OCI-LY7 (cell line): ENCODE results near the gene RAB20. TPM values are rescaled to one million over a fixed set of nuclear protein-coding genes. Genes with fewer than 3 reads are reported as not detected.

Experiments
- BruUV-seq: library from RNA; stranded (reverse); fragments of 400-500 nt; replicated peaks from 2 replicates; lab custom pipeline; 2021; lab: Mats Ljungman, UMichigan
- CTCF ChIA-PET: fragments of 300-600 bp; sonication (Branson Sonifier 250); formaldehyde crosslinking; loops from one replicate; lab custom pipeline; 2022; ENCODE audit warnings: antibody characterized with exemption; ENCODE audit not compliant: unreplicated experiment; lab: Charles Lee
- POLR2A ChIA-PET: fragments of 300-600 bp; sonication (Branson Sonifier 250); formaldehyde crosslinking; loops from one replicate; lab custom pipeline; 2022; ENCODE audit warnings: antibody characterized with exemption; lab: Charles Lee
- DNase-seq: peaks from one replicate; pipeline ENCODE4 v3.0.0-alpha.2; 2015; ENCODE audit warnings: low spot score
- H2AFZ ChIP-seq: fragments of 200-600 bp; sonication (generic), shearing (Covaris generic); 2 replicates; pipeline ENCODE4 v1.6.1; 2014; ENCODE audit warnings: mild to moderate bottlenecking, antibody characterized with exemption, low read length, moderate library complexity
- H3K27ac ChIP-seq: fragments of 200-600 bp; sonication (generic); 2 replicates; pipeline ENCODE4 v1.5.1; 2014; ENCODE audit warnings: mixed run types, low read depth, mild to moderate bottlenecking, moderate library complexity, low read length, inconsistent platforms; ENCODE audit not compliant: poor library complexity, severe bottlenecking
- H3K36me3 ChIP-seq: fragments of 200-600 bp; sonication (generic); 2 replicates; pipeline ENCODE4 v1.6.1; 2014; ENCODE audit warnings: mild to moderate bottlenecking, antibody characterized with exemption, low read length, moderate library complexity, mixed read lengths; ENCODE audit not compliant: insufficient read depth
- H3K4me1 ChIP-seq: fragments of 200-600 bp; sonication (generic); 2 replicates; pipeline ENCODE4 v1.5.1; 2014; ENCODE audit warnings: mild to moderate bottlenecking, low read length; ENCODE audit not compliant: insufficient read depth, poor library complexity, severe bottlenecking
- H3K4me2 ChIP-seq: fragments of 200-600 bp; sonication (generic); 2 replicates; pipeline ENCODE4 v1.6.1; 2014; ENCODE audit warnings: mild to moderate bottlenecking, low read length
- H3K4me3 ChIP-seq: fragments of 200-600 bp; sonication (generic); 2 replicates; pipeline ENCODE4 v1.5.1; 2014; ENCODE audit warnings: mild to moderate bottlenecking, low read depth, low read length; ENCODE audit not compliant: poor library complexity, severe bottlenecking
- H3K79me2 ChIP-seq: fragments of 200-600 bp; sonication (generic); 2 replicates; pipeline ENCODE4 v1.6.1; 2016; ENCODE audit warnings: low read depth, mild to moderate bottlenecking, low read length, moderate library complexity, mixed read lengths; ENCODE audit not compliant: insufficient read depth
- H3K9me2 ChIP-seq: fragments of 200-600 bp; sonication (generic); 2 replicates; pipeline ENCODE4 v1.6.1; 2016; ENCODE audit warnings: mild to moderate bottlenecking, low read length, mixed read lengths; ENCODE audit not compliant: insufficient read depth
- H3K9me3 ChIP-seq: fragments of 200-600 bp; sonication (generic); 2 replicates; pipeline ENCODE4 v1.6.1; 2014; ENCODE audit warnings: mild to moderate bottlenecking, mixed run types, low read length, mixed read lengths
- H4K20me1 ChIP-seq: fragments of 200-600 bp; sonication (generic); 2 replicates; pipeline ENCODE4 v1.6.1; 2014; ENCODE audit warnings: mild to moderate bottlenecking, antibody characterized with exemption, low read length, moderate library complexity, mixed read lengths; ENCODE audit not compliant: insufficient read depth
- EZH2phosphoT487 ChIP-seq: fragments of 200-600 bp; sonication (generic); IDR thresholded peaks from 2 replicates; pipeline ENCODE4 v1.6.1; 2018; ENCODE audit warnings: low read depth, borderline replicate concordance, mild to moderate bottlenecking, mixed run types, antibody characterized with exemption, low read length, moderate library complexity, mixed read lengths
- intact Hi-C: fragments of 100-400 bp; cut with micrococcal nuclease; formaldehyde crosslinking; loops from one replicate; pipeline ENCODE4 v1.10.0; 2022; ENCODE audit not compliant: unreplicated experiment
- total RNA-seq, 2 experiments: library from RNA; depleted of rRNA in 1 of 2; stranded (reverse); fragments of >200 nt in 1 of 2; shearing (Covaris generic) in 1 of 2; gene quantifications; 2 replicates each; pipeline ENCODE4 v1.2.3, GENCODE V29; 2014 to 2022
- TF ChIP-seq, protein P1 (sequence below): fragments of 200-600 bp; sonication (generic); conservative IDR thresholded peaks from 2 replicates; pipeline ENCODE4 v1.5.1; 2014; ENCODE audit warnings: mild to moderate bottlenecking, antibody characterized with exemption, low read length, moderate library complexity, mixed read lengths

RAB20 gene
- total RNA-seq, 2 experiments from 2014 or later: not detected

DNA sequence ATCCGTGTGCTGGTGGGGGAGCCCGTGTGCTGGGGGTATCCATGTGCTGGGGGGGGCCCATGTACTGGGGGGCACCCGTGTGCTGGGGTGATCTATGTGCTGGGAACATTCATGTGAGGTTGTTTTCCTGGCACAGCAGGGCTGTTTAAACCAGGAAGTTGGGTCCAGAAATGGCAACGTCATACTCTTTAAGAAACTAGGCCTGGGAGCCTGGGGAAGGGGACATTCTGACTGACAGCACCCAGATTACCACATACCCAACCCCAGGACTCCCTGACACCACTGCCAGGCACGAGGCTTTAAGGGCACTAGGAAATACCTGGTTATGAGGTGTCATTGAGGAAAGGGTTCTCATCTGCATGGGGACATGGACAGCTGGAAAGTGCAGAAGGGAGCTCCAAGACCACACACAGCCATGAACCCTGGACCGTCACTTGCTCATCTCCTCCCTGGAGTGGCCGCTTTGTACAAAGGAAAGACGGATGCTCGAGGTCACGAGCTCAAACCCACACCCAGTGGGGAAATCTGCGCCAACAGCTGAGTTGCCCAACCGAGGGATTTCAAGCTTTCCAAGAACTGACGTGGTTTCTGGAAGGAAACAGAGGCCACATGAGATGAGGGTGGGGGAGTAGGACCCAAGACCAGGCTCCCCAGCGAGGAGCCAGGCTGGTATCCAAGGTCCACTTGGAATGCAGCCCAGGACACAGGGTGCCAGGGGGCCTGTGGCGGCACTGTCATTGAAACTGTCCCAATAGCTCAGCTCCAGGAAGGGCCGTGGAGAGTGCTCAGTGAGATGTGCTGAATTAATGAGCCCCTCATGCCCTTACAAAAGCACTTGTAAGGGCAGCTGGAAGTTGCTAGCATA is 40.9 kb downstream of the RAB20 start:
- TF ChIP-seq EZH2phosphoT487: no peak
- no peak overlapping the region for H3K27ac ChIP-seq
- BruUV-seq: no TSS peak
- ChIA-PET CTCF (no interaction called here), POLR2A (no interaction called here)
- H3K4me2 ChIP-seq: no peak overlapping the region
- DNase-seq: no peak
- H3K36me3 ChIP-seq: no peaks in the 10 kb centered on the region
- H4K20me1 ChIP-seq: no peaks in the 10 kb centered on the region
- no peak overlapping the region for H3K4me3 ChIP-seq
- no peaks in the 10 kb centered on the region for H3K79me2 ChIP-seq
- H2AFZ ChIP-seq: no peak overlapping the region
- no peaks in the 10 kb centered on the region for H3K9me2 ChIP-seq
- H3K4me1 ChIP-seq: no peaks in the 10 kb centered on the region
- no peaks in the 10 kb centered on the region for H3K9me3 ChIP-seq
- intact Hi-C loops: no loop called here

DNA sequence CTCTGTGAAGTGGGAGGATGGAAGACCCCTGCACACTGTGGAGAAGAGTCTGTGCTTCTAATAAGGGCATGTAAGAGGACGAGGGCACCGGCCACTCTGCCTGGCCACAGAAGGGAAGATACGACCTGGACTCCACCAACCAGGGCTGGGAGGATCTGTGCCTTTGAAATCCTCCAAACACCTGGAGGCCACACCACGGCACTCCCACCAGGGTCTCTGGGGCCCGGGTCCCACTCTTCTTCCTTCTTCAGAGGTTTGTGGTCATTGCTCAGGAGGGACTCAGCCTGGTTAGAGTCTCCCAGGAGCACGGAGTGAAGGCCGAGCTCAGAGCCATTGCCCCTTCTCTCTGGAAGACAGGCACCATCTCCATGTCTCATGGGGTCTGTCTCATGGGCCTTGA is 42.0 kb downstream of the RAB20 start:
- no peak overlapping the region for H3K27ac ChIP-seq
- BruUV-seq: no TSS peak
- intact Hi-C loops: no loop called here
- H3K79me2 ChIP-seq: no peaks in the 10 kb centered on the region
- no peak for DNase-seq
- ChIA-PET CTCF (no interaction called here), POLR2A (no interaction called here)
- H3K9me2 ChIP-seq: no peaks in the 10 kb centered on the region
- H4K20me1 ChIP-seq: no peaks in the 10 kb centered on the region
- H3K4me1 ChIP-seq: no peaks in the 10 kb centered on the region
- H3K4me2 ChIP-seq: no peak overlapping the region
- H3K4me3 ChIP-seq: no peak overlapping the region
- no peak overlapping the region for H2AFZ ChIP-seq
- TF ChIP-seq, protein P1, sequence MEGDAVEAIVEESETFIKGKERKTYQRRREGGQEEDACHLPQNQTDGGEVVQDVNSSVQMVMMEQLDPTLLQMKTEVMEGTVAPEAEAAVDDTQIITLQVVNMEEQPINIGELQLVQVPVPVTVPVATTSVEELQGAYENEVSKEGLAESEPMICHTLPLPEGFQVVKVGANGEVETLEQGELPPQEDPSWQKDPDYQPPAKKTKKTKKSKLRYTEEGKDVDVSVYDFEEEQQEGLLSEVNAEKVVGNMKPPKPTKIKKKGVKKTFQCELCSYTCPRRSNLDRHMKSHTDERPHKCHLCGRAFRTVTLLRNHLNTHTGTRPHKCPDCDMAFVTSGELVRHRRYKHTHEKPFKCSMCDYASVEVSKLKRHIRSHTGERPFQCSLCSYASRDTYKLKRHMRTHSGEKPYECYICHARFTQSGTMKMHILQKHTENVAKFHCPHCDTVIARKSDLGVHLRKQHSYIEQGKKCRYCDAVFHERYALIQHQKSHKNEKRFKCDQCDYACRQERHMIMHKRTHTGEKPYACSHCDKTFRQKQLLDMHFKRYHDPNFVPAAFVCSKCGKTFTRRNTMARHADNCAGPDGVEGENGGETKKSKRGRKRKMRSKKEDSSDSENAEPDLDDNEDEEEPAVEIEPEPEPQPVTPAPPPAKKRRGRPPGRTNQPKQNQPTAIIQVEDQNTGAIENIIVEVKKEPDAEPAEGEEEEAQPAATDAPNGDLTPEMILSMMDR: no peak
- TF ChIP-seq EZH2phosphoT487: no peak
- no peaks in the 10 kb centered on the region for H3K9me3 ChIP-seq
- H3K36me3 ChIP-seq: no peaks in the 10 kb centered on the region

DNA sequence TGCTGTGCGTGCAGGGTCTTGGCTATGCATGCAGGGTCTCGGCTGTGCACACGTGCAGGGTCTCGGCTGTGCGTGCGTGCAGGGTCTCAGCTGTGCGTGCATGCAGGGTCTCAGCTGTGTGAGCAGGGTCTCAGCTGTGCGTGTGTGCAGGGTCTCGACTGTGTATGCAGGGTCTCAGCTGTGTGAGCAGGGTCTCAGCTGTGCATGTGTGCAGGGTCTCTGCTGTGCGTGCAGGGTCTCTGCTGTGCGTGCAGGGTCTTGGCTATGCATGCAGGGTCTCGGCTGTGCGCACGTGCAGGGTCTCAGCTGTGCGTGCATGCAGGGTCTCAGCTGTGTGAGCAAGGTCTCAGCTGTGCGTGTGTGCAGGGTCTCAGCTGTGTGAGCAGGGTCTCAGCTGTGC is 42.5 kb downstream of the RAB20 start:
- CTCF ChIA-PET: no interaction called here
- no peak overlapping the region for H2AFZ ChIP-seq
- POLR2A ChIA-PET: no interaction called here
- no peak overlapping the region for H3K27ac ChIP-seq
- DNase-seq: no peak
- no peak overlapping the region for H3K4me3 ChIP-seq
- H3K9me2 ChIP-seq: no peaks in the 10 kb centered on the region
- intact Hi-C loops: no loop called here
- no peaks in the 10 kb centered on the region for H4K20me1 ChIP-seq
- TF ChIP-seq, protein P1: no peak
- no peak for TF ChIP-seq EZH2phosphoT487
- no peak overlapping the region for H3K4me2 ChIP-seq
- H3K36me3 ChIP-seq: no peaks in the 10 kb centered on the region
- H3K79me2 ChIP-seq: no peaks in the 10 kb centered on the region
- H3K4me1 ChIP-seq: no peaks in the 10 kb centered on the region
- BruUV-seq: no TSS peak
- no peaks in the 10 kb centered on the region for H3K9me3 ChIP-seq
